T-helper 2 cell treated with Interferon-gamma antibody and Interleukin-4, amounts not matched to agents 5 μg/mL and 100 μg/mL, for 36 hours (primary cell): ENCODE results near the gene GMPR.

Experiments
- DNase-seq: peaks from one replicate; pipeline ENCODE4 v3.0.0; 2021; ENCODE audit warnings: low spot score
- H3K27ac Mint-ChIP-seq: one replicate; pipeline ENCODE4 v1.8.0; 2021; ENCODE audit warnings: mild to moderate bottlenecking, mixed read lengths
- H3K27me3 Mint-ChIP-seq: one replicate; pipeline ENCODE4 v1.8.0; 2021; ENCODE audit warnings: low read depth, mixed read lengths
- H3K36me3 Mint-ChIP-seq: one replicate; pipeline ENCODE4 v1.8.0; 2021; ENCODE audit warnings: low read depth, mixed read lengths
- H3K4me1 Mint-ChIP-seq: one replicate; pipeline ENCODE4 v1.8.0; 2021; ENCODE audit warnings: low read depth, mixed read lengths
- H3K4me3 Mint-ChIP-seq: one replicate; pipeline ENCODE4 v1.8.0; 2022; ENCODE audit warnings: mild to moderate bottlenecking, moderate library complexity, mixed read lengths
- H3K9me3 Mint-ChIP-seq: one replicate; pipeline ENCODE4 v1.8.0; 2021; ENCODE audit warnings: mixed read lengths

Gene GMPR

GRCh38 chr6:16336056-16336818 lies 97.8 kb downstream of the GMPR start:
- no peaks in the 10 kb centered on the region for H3K27me3 Mint-ChIP-seq
- no peak for DNase-seq
- H3K4me1 Mint-ChIP-seq = peaks cover 10% of the 10 kb centered on the region
- no peaks in the 10 kb centered on the region for H3K9me3 Mint-ChIP-seq
- no peak overlapping the region for H3K4me3 Mint-ChIP-seq
- H3K36me3 Mint-ChIP-seq = peaks cover 7% of the 10 kb centered on the region
- H3K27ac Mint-ChIP-seq = no peak overlapping the region

GRCh38 chr6:16336911-16337294 lies 98.5 kb downstream of the GMPR start:
- no peaks in the 10 kb centered on the region for H3K9me3 Mint-ChIP-seq
- no peaks in the 10 kb centered on the region for H3K27me3 Mint-ChIP-seq

GRCh38 chr6:16337295-16337975 lies 99.0 kb downstream of the GMPR start:
- peaks cover 7% of the 10 kb centered on the region for H3K36me3 Mint-ChIP-seq
- no peak for DNase-seq
- H3K4me3 Mint-ChIP-seq = no peak overlapping the region
- no peak overlapping the region for H3K27ac Mint-ChIP-seq
- peaks cover 10% of the 10 kb centered on the region for H3K4me1 Mint-ChIP-seq
- no peaks in the 10 kb centered on the region for H3K27me3 Mint-ChIP-seq
- no peaks in the 10 kb centered on the region for H3K9me3 Mint-ChIP-seq

More at GRCh38 chr6:16336911-16337294, 98.5 kb downstream of the GMPR start:
- no peak for DNase-seq
- peaks cover 10% of the 10 kb centered on the region for H3K4me1 Mint-ChIP-seq
- no peak overlapping the region for H3K27ac Mint-ChIP-seq
- H3K4me3 Mint-ChIP-seq = no peak overlapping the region
- H3K36me3 Mint-ChIP-seq = peaks cover 7% of the 10 kb centered on the region

GRCh38 chr6:16338577-16339264 lies 100.3 kb downstream of the GMPR start:
- Mint-ChIP-seq H3K4me1 (peaks cover 6% of the 10 kb centered on the region), H3K4me3 (no peak overlapping the region), H3K27ac (no peak overlapping the region), H3K9me3 (no peaks in the 10 kb centered on the region), H3K27me3 (no peaks in the 10 kb centered on the region), H3K36me3 (peaks cover 7% of the 10 kb centered on the region)
- no peak for DNase-seq

GRCh38 chr6:16339265-16339587 lies 100.8 kb downstream of the GMPR start:
- Mint-ChIP-seq H3K4me1 (peaks cover 6% of the 10 kb centered on the region), H3K27ac (no peak overlapping the region), H3K36me3 (peaks cover 8% of the 10 kb centered on the region), H3K27me3 (no peaks in the 10 kb centered on the region), H3K4me3 (no peak overlapping the region), H3K9me3 (no peaks in the 10 kb centered on the region)
- no peak for DNase-seq

- peaks cover 5% of the 10 kb centered on the region for H3K36me3 Mint-ChIP-seq
- no peak overlapping the region for H3K27ac Mint-ChIP-seq
- DNase-seq = no peak
- peaks cover 4% of the 10 kb centered on the region for H3K4me1 Mint-ChIP-seq
- H3K27me3 Mint-ChIP-seq = no peaks in the 10 kb centered on the region
- H3K9me3 Mint-ChIP-seq = no peaks in the 10 kb centered on the region
- no peak overlapping the region for H3K4me3 Mint-ChIP-seq
These were observed 105.2 kb downstream of the GMPR start for GRCh38 chr6:16343593-16343992.

- no peak overlapping the region for H3K4me3 Mint-ChIP-seq
- no peak for DNase-seq
- peaks cover 5% of the 10 kb centered on the region for H3K36me3 Mint-ChIP-seq
These were observed 106.4 kb downstream of the GMPR start for GRCh38 chr6:16344756-16345155.

More at GRCh38 chr6:16344756-16345155, 106.4 kb downstream of the GMPR start:
- Mint-ChIP-seq H3K9me3 (no peaks in the 10 kb centered on the region), H3K27me3 (no peaks in the 10 kb centered on the region), H3K27ac (no peak overlapping the region), H3K4me1 (peaks cover 3% of the 10 kb centered on the region)
